ENCODE measurements around the gene CNOT4.

Gene CNOT4

GRCh38 chr7:135392701-135393100 is 117.2 kb downstream of the CNOT4 start:
- no peak for DNase-seq (ENCODE audit: low read depth)

DNA sequence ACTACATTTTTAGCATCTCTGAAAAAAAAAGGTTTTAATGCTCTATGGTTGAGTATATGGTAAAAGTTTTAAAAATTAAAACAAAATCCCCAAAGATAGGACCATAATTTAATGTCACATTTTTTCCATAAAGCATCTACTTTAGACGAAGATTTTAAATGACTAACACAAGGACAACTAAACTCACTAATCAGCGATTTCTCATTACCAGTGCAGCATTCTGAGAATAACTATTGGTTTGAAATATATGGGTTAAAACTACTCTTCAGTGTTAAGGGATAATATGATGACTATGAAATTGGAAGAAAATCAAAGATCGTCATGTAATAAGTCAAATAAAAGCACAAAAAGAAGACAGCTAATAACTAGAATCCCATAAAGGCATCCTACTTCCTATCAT is 118.4 kb downstream of the CNOT4 start:
- DNase-seq (ENCODE audit: low read depth) = no peak

DNA sequence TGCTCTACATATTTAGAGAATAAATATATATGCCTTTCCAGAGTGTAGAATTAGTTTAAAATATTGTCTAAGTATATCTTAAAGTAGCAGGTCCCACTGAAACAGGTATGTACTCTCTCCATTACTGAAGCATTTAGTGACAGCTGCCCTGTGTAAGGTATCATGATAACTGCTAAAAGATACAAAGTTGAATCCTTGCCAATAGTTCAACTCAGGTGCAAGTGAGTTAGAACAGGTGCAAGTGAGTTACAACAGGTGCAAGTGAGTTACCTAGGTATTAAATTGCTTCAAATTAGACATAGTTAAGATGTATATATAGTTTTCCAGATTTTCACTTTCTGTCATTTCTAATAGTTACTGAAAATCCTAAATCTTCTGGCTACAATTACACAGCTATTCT is 119.1 kb downstream of the CNOT4 start:
- DNase-seq (ENCODE audit: low read depth) = no peak

GRCh38 chr7:135389971-135390370 is 119.9 kb downstream of the CNOT4 start:
- DNase-seq (ENCODE audit: low read depth) = no peak

- no peak for DNase-seq (ENCODE audit: low read depth)
Measured at GRCh38 chr7:135388616-135389015, 121.3 kb downstream of the CNOT4 start.

- DNase-seq (ENCODE audit: low read depth) = no peak
Measured at GRCh38 chr7:135386776-135387175, 123.1 kb downstream of the CNOT4 start.

DNA sequence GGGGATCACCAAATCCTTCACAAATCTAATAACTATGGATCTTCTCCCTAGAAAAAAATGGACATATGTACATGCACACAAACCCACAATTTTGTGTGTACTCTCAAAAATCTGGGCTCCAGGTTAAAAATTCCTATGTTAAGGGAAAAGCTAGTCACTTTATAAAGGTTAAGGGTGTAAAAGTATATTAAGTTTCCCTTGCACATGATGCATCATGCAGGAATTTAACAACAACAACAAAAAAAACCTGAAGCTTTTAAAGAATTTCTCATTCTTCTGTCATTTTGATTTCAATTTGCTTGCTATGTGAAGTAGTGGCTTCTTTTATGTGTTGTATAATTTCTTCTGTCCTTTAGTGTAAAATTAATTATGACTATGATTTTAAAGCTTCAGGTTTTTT is 123.7 kb downstream of the CNOT4 start:
- DNase-seq (ENCODE audit: low read depth) = no peak

DNA sequence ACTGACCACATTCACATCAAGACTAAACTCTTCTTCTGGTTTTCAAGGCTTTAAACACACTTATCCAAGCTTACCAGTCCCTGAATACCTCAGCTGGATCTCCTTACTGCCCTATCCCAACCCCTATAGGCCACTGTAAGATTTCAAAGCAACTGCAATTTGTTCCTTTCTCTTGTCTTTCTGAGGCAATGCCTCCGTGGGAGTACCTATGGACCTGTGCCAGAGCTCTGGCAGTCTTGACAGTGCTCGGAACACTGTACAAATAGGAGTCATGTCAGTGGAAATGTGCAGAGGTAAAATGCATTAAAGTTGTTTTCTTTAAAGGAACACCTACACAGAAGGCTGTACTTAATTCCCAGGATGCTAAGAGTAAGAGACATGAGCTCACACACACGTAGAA is 124.7 kb downstream of the CNOT4 start:
- DNase-seq (ENCODE audit: low read depth) = no peak

GRCh38 chr7:135383525-135384175 is 126.3 kb downstream of the CNOT4 start:
- no peak for DNase-seq (ENCODE audit: low read depth)

- DNase-seq (ENCODE audit: low read depth) = no peak
Measured at GRCh38 chr7:135382173-135382572, 127.7 kb downstream of the CNOT4 start.

- no peak for DNase-seq (ENCODE audit: low read depth)
Measured at GRCh38 chr7:135381369-135381768, 128.5 kb downstream of the CNOT4 start.

DNA sequence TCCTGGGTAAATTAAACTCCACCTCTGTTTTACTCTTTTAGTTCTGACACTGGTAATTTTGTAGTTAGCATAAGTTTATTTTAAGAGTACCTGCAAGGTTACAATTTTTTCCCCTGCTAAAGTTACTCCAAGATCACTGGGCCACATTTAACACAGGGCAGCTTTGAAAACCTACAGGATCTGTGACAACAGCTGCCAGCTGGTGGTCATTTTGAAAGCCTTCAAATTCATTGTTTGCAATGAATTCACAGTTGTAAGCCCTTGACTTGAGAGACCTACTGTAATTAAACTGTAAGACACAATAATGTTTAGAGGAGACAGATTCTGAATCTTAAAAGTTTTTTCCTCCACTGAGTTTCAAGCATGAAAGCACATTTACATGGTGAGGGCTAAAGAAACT is 129.6 kb downstream of the CNOT4 start:
- no peak for DNase-seq (ENCODE audit: low read depth)

GRCh38 chr7:135377171-135377570 is 132.7 kb downstream of the CNOT4 start:
- no peak for DNase-seq (ENCODE audit: low read depth)

DNA sequence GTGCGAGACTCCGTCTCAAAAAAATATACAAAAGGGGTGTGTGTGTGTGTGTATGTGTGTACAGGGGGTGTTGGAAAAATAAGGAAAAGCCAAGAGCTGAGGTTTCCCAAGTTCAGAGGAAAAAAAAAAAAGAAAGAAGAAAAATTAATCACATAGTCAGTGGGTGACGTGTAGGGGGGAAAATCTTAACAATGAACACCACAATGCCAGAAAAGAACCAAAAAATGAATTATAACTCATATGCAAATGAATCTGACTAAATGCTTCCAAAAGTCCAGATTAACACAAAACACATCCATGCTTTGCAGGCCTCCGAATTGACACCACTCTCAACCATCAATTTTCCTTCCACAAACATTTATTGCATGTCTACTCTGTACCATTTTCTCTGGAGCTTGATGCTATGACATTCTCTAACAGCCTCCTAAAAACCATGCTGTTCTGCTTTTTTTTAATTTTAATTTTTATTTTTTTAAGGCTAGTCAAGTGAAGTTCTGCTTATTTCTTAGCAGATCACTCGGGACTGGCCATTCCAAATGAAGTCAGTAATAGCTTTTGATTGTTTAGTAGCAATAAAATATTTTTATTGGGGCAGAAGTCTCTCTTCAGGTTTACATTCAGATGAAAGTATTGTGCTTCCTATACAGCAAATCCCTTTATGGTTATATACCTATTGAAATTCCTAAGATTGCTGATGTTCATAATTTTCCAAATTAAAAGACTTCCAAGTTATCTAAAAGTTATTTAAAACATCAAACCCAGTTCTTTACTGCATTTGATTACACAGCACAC is 133.8 kb downstream of the CNOT4 start:
- no peak for DNase-seq (ENCODE audit: low read depth)

DNA sequence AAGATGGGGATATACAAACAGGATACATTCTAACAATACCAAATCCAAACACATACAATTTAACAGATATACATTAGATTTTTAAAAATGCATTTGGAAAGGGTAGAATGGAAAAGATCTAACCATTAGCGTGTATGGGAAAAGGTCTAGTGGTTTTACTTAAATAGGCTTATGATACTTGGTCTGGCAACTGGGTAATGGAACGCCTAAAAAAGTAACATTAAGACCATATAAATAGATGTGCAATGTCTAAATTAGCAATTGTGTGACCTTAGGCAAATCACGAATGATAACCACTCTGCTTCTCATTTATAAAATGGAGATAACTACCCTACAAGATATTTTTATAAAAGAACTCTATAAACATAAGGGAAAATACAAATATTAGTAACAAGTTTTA is 135.2 kb downstream of the CNOT4 start:
- no peak for DNase-seq (ENCODE audit: low read depth)

DNA sequence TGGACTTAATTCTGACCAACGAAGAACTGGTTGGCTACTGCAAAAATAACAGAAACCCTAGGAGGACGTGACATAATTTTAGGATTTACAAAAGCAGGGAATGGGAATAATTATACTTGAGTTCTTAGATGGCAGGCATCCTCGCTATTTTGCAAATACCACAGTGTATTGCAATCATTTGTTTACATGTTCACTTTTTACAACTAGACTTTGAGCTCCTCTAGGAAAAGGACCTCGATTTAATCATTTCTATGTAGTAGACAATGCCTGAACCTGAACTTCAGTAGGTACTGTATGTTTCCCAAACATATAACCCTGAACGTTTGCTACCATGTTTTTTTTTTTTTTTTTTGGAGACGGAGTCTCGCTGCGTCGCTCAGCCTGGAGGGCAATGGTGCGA is 137.7 kb downstream of the CNOT4 start:
- DNase-seq (ENCODE audit: low read depth) = no peak

- no peak for DNase-seq (ENCODE audit: low read depth)
Measured at GRCh38 chr7:135370656-135371055, 139.2 kb downstream of the CNOT4 start.

- no peak for DNase-seq (ENCODE audit: low read depth)
Measured at GRCh38 chr7:135369405-135369804, 140.5 kb downstream of the CNOT4 start.

DNA sequence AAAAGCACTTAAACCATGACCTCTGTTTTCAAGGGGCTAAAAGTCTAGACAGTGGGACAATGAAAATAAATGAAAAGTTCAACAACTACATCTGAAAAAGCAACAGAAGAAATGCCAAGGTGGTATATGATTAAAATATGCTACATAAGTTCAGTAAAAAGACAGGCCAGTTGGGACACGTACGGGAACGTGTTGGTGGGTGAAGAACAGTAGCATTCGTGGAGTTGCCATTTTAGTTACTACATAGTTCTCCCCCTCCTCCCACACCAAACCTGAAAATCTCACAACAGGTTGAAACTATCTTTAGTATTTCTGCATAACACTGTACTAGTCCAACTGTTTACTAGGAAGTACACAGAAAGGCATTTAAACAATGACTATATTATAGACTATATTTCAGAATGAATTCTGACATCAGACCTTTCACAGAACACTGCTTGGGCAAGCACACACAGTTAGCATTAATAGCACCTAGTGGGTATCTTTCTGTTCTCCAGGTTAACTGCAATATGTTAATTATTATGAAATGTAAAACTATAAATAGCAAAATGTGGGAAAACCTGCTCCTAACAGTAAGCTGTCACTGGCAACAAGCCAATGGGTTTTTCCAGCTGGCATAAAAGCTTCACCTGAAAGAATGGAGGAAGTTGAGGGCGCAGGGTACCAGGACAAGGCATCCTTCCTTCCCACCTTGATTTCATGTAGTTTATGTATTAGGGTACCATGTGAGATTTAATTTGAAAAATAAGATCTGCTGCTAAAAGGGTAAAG is 141.3 kb downstream of the CNOT4 start:
- no peak for DNase-seq (ENCODE audit: low read depth)

GRCh38 chr7:135366843-135367508 is 142.9 kb downstream of the CNOT4 start:
- no peak for DNase-seq (ENCODE audit: low read depth)

DNA sequence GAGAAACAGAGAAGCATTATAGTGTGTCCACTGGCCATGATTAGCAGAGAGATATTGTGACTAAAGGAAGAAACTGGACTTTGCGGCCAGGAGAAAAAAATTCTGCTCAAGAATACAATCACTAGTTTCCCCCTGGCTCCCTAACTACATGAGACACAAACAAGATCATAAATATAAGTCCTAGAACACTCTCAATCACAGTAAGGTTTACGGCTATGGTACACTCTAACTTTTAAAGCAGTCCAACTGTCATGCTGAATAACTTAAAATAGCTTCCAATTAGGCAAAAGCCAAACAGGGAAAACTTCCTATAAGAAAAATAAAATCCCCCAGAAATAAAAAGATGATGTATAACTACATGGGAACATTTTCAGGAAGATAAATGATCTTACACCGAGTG is 144.2 kb downstream of the CNOT4 start:
- DNase-seq (ENCODE audit: low read depth) = no peak

DNA sequence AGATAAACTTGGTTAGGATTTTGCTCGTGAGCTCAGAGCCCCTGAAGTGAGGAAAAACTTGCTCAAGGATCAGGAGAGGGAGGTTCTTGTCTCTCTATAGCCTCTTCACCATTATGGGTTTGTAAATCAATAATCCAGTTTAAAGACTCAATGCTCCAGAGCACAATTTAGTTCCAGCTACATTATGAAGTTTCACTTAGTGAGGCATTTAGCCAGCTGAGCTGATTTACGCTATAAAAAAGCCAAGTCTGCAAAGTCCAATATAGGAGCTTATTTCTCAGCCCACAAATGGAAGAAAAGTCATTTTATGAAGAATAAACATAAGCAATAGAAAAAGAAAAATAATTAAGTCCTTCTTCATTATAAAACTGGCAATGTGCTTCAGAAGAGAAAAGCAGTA is 145.7 kb downstream of the CNOT4 start:
- DNase-seq (ENCODE audit: low read depth) = no peak

DNA sequence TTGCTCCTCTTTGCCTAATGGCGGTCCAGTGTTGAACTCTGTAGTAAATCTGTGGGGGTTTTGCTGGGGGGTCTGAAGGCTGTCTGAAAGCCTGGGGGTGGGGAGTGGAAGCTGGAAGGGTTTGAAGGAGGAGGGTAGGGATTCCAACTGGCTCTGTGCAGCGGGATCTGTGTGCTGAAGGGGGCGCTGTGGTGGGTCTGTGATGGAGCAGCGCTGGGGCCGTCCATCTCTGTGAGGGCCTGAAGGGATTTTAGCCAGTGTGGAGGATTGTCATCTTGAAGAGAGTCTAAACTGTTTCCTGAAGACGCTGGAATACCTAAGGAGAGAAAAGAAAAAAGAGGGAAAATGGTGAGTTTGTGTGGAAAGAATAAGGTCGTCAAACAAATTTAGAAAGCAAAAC is 147.0 kb downstream of the CNOT4 start:
- DNase-seq (ENCODE audit: low read depth) = no peak
